Gastrocnemius medialis (tissue), 4 donors: ENCODE results near the gene NCOA7. TPM values are rescaled to one million over a fixed set of nuclear protein-coding genes. Genes with fewer than 3 reads are reported as not detected.

ENCODE experiments used
- ATAC-seq, 2 donors: fragments of 150-250 bp; one replicate each; pipeline ENCODE4 v1.9.1; 2016
- DNase-seq, 2 donors: peaks; one replicate each; pipeline ENCODE4 v3.0.0-alpha.2; 2019
- H3K27ac ChIP-seq, 4 donors: fragments of 200-600 bp; sonication (generic); 1 replicate in 1 of 4; 2 replicates in 3 of 4; pipeline ENCODE4 v1.5.1; 2016 to 2018; ENCODE audit warnings: mild to moderate bottlenecking in 2 of 4, moderate library complexity in 1 of 4
- H3K27me3 ChIP-seq, 3 donors: fragments of 200-600 bp; sonication (generic) in 2 of 3; 1 replicate in 1 of 3; 2 replicates in 2 of 3; pipeline versions ENCODE4 v1.5.1 to v1.6.0; 2016 to 2019; ENCODE audit warnings: mild to moderate bottlenecking in 1 of 3, moderate library complexity in 1 of 3
- H3K36me3 ChIP-seq, 2 donors: fragments of 200-600 bp; sonication (generic) in 1 of 2; one replicate each; pipeline ENCODE4 v1.5.1; 2017 to 2018
- H3K4me1 ChIP-seq, 2 donors: fragments of 200-600 bp; sonication (generic) in 1 of 2; one replicate each; pipeline ENCODE4 v1.5.1; 2016 to 2017; ENCODE audit warnings: mild to moderate bottlenecking in 2 of 2
- H3K4me3 ChIP-seq, 4 donors: fragments of 200-600 bp; sonication (generic) in 3 of 4; 1 replicate in 1 of 4; 2 replicates in 3 of 4; pipeline ENCODE4 v1.5.1; 2016 to 2019; ENCODE audit warnings: mild to moderate bottlenecking in 2 of 4
- H3K9me3 ChIP-seq, 3 donors: fragments of 200-600 bp; sonication (generic) in 2 of 3; 1 replicate in 1 of 3; 2 replicates in 2 of 3; pipeline ENCODE4 v1.5.1; 2016 to 2019
- POLR2A ChIP-seq, 2 donors: fragments of 450-650 bp; IDR thresholded peaks; one replicate each; pipeline ENCODE4 v1.6.1; 2017; ENCODE audit warnings: antibody characterized with exemption in 2 of 2, mild to moderate bottlenecking in 2 of 2, moderate library complexity in 2 of 2
- in situ Hi-C, 4 donors: fragments of 200-750 bp; cut with MboI; loops; one replicate each; pipeline versions ENCODE4 v1.15.0 to v1.8.0; 2017; ENCODE audit warnings: low sequenced_read_pairs in 4 of 4
- intact Hi-C: fragments of 100-400 bp; cut with DNase I; formaldehyde crosslinking; loops from one replicate; pipeline ENCODE4 v1.15.1; 2023; ENCODE audit warnings: low total_unique reads
- total RNA-seq, 4 donors: library from RNA; depleted of rRNA; stranded (reverse); fragments of >200 nt; gene quantifications; one replicate each; pipeline versions ENCODE4 v1.1.0 to v1.2.3, GENCODE V29; 2016
- TF ChIP-seq, protein P1 (sequence below), 5 experiments: fragments of 450-650 bp in 3 of 5; fragments of 200-600 bp in 2 of 5; sonication (generic) in 2 of 5; IDR thresholded peaks in 4 of 5; conservative IDR thresholded peaks in 1 of 5; 1 replicate in 4 of 5; 2 replicates in 1 of 5; pipeline ENCODE4 v1.5.1; 2016 to 2019; ENCODE audit warnings: antibody characterized with exemption in 5 of 5, mild to moderate bottlenecking in 3 of 5, moderate library complexity in 3 of 5

The NCOA7 gene
- total RNA-seq, 4 donors from 2014 or later: 7.0 to 9.5 (median 9.2) TPM

DNA sequence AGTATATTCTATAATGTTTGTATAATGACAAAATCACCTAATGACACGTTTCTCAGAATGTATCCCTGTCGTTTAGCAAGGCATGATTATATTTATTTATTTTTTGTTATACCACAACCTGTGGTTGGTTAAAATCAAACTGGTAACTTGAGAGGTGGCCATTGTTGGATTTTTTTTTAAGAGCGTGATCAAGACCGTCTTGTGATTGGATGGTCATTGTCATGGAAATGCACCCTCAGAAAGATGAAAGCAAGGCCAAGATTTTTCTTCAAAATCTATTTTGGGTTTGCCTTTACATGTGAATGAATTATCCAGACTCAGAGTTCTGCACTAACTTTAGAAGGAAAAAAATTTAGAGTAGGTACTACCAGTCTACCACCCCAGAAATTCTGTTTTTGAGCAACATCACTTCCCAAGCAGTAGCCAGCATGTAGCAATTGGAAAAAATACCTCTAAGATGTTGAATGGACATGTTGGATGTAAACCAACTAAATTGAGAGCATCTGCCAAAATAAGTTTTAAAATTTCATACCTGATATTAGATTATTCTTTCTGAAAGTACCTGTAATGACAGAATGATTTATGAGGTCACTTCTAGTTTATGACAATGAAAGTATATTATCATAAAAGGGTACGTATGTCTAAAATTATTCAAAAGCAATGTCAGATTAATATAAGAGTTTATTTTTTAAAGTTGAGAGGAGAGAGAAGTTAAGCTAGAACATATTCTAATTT is 50.8 kb downstream of the NCOA7 start:
- in situ Hi-C loops: no loop called here
- Histone ChIP-seq H3K4me3 (no peak overlapping the region), H3K4me1 (peaks cover 0 to 13% of the 10 kb centered on the region in 2 donors), H3K9me3 (no peaks in the 10 kb centered on the region), H3K27ac (no peak overlapping the region), H3K36me3 (no peaks in the 10 kb centered on the region), H3K27me3 (no peaks in the 10 kb centered on the region)
- intact Hi-C loops: no loop called here
- TF ChIP-seq, protein P1, sequence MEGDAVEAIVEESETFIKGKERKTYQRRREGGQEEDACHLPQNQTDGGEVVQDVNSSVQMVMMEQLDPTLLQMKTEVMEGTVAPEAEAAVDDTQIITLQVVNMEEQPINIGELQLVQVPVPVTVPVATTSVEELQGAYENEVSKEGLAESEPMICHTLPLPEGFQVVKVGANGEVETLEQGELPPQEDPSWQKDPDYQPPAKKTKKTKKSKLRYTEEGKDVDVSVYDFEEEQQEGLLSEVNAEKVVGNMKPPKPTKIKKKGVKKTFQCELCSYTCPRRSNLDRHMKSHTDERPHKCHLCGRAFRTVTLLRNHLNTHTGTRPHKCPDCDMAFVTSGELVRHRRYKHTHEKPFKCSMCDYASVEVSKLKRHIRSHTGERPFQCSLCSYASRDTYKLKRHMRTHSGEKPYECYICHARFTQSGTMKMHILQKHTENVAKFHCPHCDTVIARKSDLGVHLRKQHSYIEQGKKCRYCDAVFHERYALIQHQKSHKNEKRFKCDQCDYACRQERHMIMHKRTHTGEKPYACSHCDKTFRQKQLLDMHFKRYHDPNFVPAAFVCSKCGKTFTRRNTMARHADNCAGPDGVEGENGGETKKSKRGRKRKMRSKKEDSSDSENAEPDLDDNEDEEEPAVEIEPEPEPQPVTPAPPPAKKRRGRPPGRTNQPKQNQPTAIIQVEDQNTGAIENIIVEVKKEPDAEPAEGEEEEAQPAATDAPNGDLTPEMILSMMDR (IDR thresholded peaks at IDR 0.05 in 4 of 5, conservative IDR thresholded peaks at IDR 0.05 in 1 of 5): no peak
- no peak for TF ChIP-seq POLR2A (IDR thresholded peaks at IDR 0.05)
- no peak for ATAC-seq
- DNase-seq: no peak

DNA sequence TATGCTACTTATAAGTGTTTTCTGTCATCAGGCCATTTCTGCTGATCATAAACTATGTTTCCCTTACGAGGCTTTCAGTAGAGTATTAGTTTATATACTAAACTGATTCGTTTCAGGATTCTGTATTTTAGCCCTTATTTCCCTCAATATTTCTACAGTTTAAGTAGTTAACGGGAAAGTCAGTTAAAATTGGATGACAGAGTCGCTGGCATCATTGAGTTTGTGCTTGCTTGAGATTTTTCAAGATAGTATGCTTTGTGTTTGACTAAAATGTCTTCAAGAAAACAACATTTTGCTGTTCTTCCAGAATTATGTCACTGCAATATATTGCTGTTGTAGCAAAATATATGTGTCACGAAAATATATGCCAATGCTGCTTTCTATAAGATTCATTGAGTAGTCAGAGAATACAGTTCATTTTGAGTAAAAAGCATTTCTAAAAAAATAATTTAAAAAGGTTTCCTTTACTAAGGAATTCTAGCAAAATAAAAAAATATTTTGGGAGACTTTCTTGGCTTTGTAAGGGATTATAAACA is 51.4 kb downstream of the NCOA7 start:
- Histone ChIP-seq H3K36me3 (no peaks in the 10 kb centered on the region), H3K27ac (no peak overlapping the region), H3K27me3 (no peaks in the 10 kb centered on the region), H3K4me1 (peaks cover 0 to 17% of the 10 kb centered on the region in 2 donors), H3K4me3 (no peak overlapping the region), H3K9me3 (no peaks in the 10 kb centered on the region)
- ATAC-seq (no peak), DNase-seq (no peak)
- in situ Hi-C loops: no loop called here
- TF ChIP-seq, protein P1 (IDR thresholded peaks at IDR 0.05 in 4 of 5, conservative IDR thresholded peaks at IDR 0.05 in 1 of 5): no peak
- no peak for TF ChIP-seq POLR2A (IDR thresholded peaks at IDR 0.05)
- intact Hi-C loops: no loop called here

DNA sequence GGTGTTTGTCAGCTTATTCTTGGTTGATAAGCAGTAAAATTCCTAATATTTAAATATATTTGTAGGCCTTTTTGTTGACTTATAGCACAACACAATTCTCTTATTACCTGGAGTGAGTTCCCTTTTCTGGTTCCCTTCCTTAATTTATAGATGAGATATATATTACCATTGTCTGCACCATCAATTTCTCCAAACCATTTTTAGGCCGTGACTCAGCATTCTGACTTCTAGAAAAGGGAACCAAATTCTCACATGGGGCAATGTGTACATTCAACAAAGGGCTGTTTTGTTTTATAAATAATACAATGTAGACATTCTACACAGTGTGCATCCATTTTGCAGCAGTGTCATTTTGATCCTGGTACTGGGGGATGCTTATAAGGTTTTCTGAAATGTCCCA is 52.8 kb downstream of the NCOA7 start:
- no peak for TF ChIP-seq POLR2A (IDR thresholded peaks at IDR 0.05)
- TF ChIP-seq, protein P1 (IDR thresholded peaks at IDR 0.05 in 4 of 5, conservative IDR thresholded peaks at IDR 0.05 in 1 of 5): no peak
- no peaks in the 10 kb centered on the region for H3K27me3 ChIP-seq
- H3K4me1 ChIP-seq: peaks cover 0 to 17% of the 10 kb centered on the region in 2 donors
- intact Hi-C loops (no loop called here), in situ Hi-C loops (no loop called here)
- peak overlapping the region in 3 of 4 donors; percentile 41 to 62 (median 50) for H3K27ac ChIP-seq
- H3K9me3 ChIP-seq: no peaks in the 10 kb centered on the region
- ATAC-seq (no peak), DNase-seq (no peak)
- H3K36me3 ChIP-seq: no peaks in the 10 kb centered on the region
- no peak overlapping the region for H3K4me3 ChIP-seq

DNA sequence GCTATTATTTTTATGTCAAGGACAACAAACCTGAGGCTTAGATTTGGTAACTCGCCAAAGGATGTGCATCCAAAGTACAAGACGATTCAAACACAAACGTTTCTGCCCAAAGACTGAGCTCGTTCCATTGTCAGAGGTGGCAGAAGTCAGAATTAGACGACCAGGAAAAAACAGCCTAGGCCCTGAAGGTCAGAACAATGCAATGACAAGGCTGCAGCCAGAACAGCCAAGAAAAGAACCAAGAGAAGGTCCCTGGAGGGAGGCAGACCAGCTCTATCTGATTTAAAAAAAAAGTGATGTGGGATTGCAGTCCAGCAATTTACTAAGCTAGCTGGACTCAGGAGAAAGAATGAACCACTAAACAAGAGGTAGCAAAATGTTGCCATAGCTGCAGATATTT is 54.2 kb downstream of the NCOA7 start:
- intact Hi-C loops: no loop called here
- no peaks in the 10 kb centered on the region for H3K27me3 ChIP-seq
- peak; percentile 60 to 71 for ATAC-seq
- in situ Hi-C loops: no loop called here
- H3K27ac ChIP-seq: peak overlapping the region; percentile 5 to 62 (median 46)
- no peak for TF ChIP-seq POLR2A (IDR thresholded peaks at IDR 0.05)
- TF ChIP-seq, protein P1 (IDR thresholded peaks at IDR 0.05 in 4 of 5, conservative IDR thresholded peaks at IDR 0.05 in 1 of 5): no peak
- H3K4me3 ChIP-seq: no peak overlapping the region
- peaks cover 0 to 17% of the 10 kb centered on the region in 2 donors for H3K4me1 ChIP-seq
- H3K9me3 ChIP-seq: no peaks in the 10 kb centered on the region
- no peak for DNase-seq
- H3K36me3 ChIP-seq: no peaks in the 10 kb centered on the region
